Kidney glomerular epithelial cell (primary cell): ENCODE data around the gene CDH19.

Experiments used
- DNase-seq: peaks from one replicate; lab custom pipeline; 2025; lab: John Stamatoyannopoulos, UW

Gene CDH19, protein sequence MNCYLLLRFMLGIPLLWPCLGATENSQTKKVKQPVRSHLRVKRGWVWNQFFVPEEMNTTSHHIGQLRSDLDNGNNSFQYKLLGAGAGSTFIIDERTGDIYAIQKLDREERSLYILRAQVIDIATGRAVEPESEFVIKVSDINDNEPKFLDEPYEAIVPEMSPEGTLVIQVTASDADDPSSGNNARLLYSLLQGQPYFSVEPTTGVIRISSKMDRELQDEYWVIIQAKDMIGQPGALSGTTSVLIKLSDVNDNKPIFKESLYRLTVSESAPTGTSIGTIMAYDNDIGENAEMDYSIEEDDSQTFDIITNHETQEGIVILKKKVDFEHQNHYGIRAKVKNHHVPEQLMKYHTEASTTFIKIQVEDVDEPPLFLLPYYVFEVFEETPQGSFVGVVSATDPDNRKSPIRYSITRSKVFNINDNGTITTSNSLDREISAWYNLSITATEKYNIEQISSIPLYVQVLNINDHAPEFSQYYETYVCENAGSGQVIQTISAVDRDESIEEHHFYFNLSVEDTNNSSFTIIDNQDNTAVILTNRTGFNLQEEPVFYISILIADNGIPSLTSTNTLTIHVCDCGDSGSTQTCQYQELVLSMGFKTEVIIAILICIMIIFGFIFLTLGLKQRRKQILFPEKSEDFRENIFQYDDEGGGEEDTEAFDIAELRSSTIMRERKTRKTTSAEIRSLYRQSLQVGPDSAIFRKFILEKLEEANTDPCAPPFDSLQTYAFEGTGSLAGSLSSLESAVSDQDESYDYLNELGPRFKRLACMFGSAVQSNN

DNA sequence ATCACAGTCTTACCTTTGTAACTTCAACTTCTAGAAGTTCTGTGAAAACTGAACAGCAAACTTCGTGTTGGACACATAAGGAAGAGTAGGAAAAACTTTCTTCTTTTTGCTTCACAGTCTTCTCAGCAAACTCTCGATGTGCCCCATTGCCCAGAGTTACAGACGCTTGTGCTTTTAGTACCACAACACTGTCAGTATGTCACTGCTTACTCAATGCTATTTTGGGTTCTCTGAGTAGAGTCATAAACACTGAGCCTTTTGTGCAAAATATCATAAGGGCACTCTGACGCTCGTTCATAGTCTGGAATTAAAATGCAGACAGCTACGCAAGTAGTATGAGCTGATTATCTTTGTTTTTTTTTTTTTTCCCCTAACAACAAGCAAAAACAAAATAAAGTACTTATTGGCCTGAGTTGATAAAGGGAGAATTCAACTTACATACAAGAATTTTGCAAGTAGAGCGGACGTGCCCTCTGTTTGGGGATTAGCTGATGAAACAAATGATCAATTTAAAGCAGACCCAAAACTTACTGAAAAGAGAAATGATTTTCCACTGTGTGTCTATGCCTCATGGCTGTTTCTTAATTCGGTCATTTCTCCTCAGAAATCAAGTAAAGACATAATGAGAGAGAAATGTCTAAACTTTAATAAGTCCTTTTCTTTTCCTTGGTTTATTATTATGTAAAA lies at the start of gene CDH19:
Gene CDH19 (minus strand): TSS at position 150 of the 687 bp plus-strand sequence. CDS start 31,886 bp downstream, outside the sequence.
- DNase-seq = no peak

DNA sequence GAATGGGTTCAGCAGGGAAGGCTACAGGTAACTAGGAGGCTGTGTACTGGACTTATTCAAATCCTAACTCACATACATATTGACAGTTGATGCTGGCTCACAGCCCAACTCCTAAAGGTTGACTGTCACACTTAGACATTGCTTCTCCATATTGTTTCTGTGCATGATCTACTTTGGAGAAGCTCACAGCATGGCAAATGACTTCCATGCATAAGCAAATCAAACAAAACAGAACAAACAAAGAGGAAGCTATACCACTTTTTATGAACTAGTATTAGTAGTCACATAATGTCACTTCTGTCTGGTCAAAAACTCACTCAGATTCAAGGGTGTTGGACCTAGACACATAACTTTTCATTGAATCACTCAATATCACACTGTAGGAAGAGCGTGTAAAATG lies 43.8 kb upstream of the CDH19 start:
- no peak for DNase-seq

DNA sequence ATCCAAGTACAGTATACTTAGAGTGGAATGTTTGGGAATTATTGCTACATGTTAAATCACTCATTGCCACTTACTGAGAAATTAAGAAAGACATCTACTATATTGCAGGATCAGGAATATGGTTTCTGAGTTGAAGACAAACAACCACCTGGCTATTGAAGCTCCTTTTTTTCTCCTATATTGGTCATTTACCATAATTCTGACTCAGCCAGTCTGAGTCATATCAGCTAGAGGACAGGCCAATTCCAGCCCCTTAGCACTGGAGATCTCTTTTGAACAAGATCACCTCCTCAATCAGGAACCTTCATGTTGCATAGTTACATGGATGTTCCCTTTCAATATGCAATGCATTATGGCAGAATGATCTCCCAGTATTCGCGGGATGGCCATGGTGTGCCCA lies 42.7 kb upstream of the CDH19 start:
- DNase-seq = no peak

DNA sequence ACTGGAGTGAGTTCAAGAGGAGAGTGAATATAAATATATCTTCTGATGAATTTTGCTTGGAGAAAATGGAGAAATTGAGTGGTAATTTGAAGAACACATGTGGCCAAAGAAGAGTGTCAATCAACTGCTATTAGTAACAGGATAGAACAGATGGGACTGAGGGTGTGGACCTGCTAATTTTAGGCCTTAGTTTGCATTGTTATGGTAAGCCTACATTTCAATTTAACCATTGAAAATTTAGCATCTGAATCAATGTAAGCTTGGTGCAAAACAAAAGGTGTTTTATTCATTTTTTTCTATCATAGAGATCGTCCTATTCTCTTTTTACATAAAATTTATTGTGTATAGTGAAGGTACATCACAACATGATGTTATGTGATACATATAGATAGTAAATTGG lies 42.1 kb upstream of the CDH19 start:
- no peak for DNase-seq

DNA sequence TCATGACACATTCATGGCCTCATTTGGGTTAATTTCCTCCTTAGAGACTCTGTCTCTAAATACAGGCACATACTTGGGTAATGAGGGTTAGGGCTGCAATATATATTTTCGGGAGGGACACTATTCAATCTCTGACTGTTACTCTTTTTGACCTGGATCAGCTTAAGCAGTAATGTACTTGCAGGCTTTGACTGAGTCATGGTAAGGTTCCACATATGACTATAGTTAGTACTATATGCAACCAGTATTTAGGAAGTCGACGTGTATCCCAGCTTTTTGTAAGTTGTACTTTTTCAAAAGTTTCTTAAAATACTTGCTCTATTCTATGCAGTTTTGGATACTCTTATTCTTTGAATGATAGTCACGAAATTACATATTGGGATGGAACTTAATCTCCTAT lies 37.2 kb upstream of the CDH19 start:
- DNase-seq = no peak

DNA sequence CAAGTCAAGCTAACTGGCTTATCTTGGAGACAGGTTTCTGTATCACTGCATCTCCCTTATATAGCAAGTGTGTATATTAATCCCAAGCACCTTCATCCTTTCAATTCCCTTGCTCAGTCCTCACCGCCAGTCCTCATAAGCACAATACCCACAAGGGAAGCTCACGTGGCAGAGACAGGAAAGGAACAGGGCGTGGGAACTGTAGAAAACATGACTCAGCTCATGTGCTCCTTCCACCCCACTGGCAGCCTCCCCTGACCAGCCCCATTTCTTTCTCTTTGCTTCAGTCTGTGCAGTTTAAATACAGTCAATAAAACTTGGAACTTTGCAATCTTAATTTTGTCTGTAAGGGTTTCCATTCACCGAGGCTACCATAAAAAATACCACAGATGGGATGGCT lies 36.5 kb upstream of the CDH19 start:
- DNase-seq = no peak

DNA sequence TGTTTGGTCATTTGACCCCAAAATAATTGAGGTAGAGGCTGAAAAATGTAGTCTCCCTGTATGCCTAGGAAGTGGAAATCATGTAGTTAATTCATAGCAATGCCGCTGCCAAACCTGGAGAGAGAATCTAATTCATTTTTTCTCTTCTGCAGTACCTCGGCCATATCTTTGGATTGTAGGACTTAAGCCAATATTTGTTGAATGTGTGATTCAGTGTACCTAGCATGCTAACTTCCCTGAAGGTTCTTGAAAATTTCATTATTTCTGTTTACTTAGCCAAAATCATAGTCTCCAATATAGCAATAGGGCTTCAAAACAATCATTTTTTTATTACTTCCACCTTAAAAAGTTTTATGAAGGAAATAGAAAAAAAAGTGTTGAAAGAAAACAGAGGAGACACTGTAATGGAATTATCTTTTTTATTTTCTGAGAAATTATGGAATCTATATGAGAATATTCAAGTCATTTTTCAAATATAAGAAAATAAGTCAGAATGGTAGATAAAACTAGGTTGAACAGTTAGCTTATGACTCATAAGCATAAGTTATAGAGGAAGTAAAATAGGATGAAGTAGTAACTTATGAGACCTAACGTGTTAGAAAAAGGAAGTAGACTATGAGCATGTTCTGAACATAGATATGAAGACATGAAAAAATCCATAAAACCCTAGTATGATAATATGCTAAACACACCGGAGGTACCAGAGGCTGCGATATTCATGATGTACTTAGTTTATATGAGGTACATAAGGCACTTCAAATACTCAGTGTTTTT lies 35.2 kb upstream of the CDH19 start:
- DNase-seq = no peak

DNA sequence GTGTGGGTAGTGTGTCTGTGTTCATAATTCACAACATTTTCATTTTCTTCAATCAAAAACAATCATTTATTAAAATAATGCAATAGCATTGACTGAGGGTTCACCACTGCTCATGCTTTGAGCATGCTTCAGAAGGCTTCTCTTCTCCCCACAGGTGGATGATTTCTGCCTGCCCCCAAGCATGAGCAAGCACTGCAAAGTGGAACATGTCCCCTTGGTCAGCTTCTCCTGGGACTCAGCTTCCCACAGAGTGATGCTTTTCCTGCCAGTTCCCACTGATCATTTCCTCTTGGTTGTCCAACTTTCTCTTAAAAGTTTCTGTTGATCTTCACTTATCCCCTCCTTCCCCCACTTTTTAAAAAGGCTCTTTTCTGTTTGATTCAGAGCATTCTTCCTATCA lies 31.5 kb upstream of the CDH19 start:
- DNase-seq = no peak

DNA sequence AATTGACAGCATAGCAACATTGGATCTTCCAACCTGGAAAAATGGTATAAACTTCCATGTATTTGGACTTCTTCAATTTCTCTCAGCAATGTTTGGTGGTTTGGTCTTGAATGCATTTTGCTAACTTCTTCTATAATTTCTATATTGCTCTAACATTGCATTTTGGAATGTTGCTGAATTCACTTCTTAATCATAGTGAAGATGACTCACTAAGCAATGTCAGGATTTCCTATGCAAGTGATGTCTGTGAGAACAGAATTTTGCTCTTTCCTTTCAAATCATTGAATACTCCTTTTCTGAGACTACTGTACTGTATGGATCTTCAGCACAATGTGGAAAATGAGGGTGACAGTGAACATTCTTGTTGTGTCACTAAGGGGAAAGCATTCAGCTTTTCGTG lies 28.9 kb upstream of the CDH19 start:
- no peak for DNase-seq

DNA sequence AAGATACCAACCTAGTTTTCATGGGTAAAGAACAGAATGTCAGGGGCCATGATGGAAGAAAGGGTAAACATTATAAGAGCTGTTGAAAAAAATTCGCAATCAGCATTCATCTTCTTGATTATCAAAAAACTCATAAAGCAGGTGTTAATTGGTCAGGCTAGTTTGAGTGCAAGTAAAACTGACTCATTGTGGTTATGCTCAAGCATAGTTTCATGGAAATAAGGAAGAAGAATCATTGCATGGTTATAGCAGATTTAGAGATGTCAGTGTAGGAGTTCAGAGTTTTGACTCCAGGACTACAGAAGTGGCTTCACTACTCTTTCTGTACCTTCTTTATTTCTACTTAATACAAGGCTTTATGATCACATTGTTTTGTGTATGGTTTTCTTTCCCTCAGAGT lies 26.9 kb upstream of the CDH19 start:
- DNase-seq = no peak

DNA sequence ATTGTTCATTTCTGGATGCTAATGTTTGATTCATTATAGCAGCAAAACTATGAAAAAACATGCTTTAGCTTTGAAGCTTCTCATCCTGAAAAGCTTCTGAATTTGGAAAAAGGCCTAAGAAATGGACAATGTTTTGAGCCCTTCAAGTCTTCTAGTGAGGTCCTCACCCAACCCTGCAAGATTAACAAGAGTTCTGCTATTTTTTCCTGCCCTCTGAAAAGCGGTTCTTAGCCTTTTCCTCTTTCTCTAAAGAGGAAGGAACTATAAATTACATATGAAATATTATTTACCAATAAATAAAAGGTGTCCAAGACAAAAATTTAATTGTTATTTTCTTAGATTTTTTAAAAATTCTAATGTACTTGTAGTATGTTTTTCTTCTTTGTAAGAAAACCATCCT lies 19.9 kb upstream of the CDH19 start:
- no peak for DNase-seq

DNA sequence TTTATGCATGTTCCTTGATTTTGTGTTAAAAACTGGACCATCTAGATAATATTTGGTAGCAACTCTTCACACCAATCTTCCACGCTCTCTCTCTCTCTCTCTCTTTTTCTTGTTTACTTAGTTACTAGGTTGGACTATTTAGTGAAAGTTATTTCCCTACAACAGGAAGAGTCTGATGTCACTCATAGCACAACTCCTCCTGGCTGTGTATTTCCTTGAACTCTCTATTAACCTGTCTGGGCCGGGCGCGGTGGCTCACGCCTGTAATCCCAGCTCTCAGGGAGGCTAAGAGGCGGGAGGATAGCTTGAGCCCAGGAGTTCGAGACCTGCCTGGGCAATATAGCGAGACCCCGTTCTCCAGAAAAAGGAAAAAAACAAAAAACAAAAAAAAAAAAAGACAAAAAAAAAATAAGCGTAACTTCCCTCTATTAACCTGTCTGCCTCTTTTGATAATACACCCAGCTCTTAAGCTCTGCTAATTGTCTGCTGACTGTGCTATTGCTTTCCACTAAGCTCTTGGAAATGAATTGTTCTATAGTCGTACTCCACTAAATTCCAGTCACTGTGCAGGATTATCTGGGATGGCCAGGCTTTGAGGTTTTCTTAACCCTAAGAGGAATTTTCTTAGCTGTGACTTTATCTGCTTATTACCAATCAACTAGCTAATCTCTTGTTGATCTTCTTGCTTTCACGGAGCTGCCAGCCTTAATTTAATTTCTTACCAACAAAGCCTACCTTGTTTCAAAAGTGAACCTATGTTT lies 18.1 kb upstream of the CDH19 start:
- DNase-seq = no peak

DNA sequence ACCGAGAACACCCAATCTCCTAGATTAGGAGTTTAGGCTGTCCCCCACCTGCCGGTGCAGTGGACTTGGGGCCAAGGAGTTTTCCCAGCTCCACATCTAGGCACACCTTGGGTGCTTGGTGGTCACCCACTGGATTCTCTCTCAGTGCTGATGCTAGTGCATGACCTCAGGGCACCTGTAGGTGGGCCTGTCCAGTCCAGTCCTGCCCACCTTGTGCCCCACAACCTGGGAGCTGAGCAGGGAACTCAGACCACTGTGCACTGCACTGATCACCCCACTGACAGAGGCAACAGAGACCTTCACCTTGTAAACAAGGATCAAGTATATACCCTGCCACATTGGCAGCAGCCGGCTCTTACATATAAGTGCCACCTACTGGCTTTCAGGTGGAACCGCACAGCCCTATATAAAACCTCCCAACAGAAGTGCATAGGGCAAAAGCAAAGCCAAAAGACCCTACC lies 12.7 kb upstream of the CDH19 start:
- DNase-seq = peak; percentile 12

DNA sequence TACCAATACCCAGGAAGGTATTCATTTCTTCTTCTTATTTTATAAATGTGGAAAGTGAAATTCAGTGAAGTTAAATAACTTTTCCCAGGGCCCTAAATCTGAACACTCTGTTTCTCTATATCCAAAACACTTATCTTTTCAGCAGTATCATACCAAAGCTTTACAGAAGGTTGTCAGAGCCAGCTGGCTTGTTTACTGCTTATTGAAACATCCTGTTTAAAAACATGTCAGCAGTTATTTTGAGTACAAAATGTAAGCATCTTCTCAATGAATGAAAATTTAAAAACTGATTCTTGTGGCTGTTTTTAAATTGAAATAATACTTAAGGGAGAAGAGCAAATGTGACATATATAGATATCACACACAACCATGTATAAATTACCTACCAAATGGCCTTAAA lies 11.3 kb upstream of the CDH19 start:
- DNase-seq = no peak

DNA sequence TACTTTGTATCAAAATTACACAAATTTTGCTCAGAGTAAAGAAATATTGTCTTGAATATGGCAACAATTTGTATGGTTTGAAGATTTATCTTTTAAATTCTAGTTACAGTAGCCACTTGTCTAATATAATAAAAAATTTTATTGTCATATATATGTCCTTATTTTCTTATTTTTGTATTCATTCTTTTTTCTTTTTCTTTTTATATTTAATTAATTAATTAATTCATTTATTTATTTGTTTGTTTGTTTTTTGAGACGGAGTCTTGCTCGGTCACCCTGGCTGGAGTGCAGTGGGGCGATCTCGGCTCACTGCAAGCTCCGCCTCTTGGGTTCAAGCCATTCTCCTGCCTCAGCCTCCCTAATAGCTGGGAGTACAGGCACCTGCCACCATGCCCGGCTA lies 3.7 kb upstream of the CDH19 start:
- DNase-seq = no peak

DNA sequence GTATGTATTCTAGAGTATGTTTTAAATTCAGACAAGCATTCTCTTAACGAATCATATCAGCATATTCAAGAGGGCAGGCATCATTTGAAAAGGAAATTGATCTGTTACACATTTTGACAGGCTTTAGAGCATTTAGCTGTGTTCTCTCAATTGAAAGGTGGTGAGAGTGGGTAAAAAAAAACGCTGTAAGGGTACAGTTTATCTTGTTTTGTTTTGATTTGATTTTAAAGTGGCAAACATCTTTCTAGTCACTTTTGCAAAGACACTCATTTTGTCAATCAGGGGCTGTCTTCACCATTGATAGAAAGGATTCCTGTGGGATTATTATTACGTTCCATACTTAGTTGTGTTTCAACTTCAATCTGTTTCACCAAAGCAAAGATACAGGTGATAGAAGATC lies 2.2 kb downstream of the CDH19 start:
- no peak for DNase-seq

DNA sequence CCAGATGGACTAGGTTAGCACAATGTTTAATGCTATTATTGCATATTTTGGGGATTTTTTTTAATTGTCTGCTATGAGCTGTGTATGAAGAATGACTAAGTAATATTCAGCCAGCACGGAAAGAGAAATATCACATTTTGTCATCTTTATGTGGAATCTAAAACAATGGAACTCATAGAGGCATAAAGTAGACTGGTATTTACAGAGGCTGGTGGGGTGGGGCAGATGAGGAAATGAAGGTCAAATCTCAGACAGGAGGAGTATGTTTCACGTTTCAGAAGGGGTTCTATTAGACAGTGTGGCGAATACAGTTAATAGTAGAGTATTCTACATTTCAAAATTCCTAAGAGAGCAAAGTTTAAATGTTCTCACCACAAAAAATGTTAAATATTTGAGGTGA lies 4.7 kb downstream of the CDH19 start:
- no peak for DNase-seq

DNA sequence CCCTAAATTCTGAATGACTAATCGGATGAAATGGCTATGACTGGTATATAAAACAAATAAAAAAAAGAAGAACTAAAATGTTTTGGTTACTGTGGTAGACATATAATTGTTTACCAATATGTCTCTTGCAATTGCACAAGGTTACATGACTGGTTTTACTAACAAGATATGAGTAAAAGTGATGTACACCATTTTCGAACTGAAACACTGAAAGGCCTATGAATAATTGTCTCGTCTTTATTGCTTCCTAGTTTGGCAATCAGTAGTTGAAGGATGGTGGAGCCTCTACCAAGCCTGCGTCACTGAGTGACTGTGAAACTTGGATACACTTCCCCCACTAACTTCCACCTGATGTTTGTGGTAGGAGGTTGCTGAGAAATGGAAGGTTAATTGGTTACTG lies 16.5 kb downstream of the CDH19 start:
- DNase-seq = no peak

DNA sequence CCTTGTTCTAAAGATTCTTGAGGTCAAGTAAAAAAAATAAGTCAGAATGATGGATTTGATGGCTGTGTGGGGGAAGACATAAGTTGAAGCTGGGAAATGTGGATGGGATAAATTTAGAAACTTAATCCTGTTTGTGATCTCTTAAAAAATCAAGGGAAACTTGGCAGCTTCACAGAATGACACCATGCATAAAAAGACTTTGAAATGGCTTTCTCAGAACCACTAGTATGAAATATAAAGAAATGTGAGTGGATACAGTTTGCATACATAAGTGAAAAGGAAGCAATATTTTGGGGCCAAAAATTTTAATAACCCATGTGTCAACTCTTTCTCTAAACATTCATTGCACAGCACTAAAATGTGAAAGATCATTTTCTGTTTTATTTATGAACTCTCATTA lies 21.7 kb downstream of the CDH19 start:
- no peak for DNase-seq

DNA sequence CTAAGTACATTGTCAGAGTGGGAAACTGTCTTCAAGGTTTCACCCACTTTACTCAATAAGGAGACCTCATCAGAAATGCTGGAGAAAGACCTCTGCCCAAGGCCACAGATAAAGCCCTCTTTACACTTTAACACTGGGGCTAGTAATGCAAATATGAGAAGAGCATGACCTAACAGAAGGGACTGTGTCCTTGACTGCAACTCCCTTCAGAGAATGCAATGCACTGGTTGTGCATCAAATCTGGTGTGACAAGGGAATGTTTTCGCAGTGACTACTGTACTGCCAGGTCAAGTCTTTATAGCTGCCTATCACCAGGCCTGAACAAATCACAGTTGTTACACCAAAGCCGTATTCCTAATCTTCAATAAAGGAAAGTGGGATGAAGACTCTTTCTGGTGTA lies 28.6 kb downstream of the CDH19 start:
- DNase-seq = no peak

DNA sequence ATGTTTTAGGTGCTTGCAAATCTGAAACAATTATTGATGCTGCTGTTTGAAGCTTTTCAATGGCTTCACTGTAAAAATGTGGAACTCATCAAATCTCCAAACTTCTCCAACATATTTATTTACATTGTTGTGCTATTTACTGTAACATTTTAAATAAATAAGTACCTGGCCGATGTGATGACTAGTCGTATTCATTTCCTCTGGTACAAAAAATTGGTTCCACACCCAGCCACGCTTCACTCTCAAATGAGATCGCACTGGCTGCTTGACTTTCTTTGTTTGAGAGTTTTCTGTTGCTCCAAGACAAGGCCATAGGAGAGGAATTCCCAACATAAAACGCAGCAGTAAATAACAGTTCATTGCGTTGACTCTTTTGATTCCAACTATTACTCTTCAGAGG lies 32.0 kb downstream of the CDH19 start:
- DNase-seq = no peak
